NCI-H345 treated with DMSO at 0.1 percent for 48 hours (cell line): ENCODE measurements around the gene SEC23IP.

Source experiments
- DNase-seq: peaks from one replicate; lab custom pipeline; 2025; ENCODE audit not compliant: unreplicated experiment; lab: John Stamatoyannopoulos, UW

Gene SEC23IP

GRCh38 chr10:119933179-119933578, 40.6 kb downstream of the SEC23IP start:
- no peak for DNase-seq

- DNase-seq, result no peak
Measured at GRCh38 chr10:119940487-119940886, 48.0 kb downstream of the SEC23IP start.

- DNase-seq, result no peak
Measured at GRCh38 chr10:119942973-119943372, 50.4 kb downstream of the SEC23IP start.

- DNase-seq, result no peak
Measured at GRCh38 chr10:119945805-119946204, 53.3 kb downstream of the SEC23IP start.

- DNase-seq, result no peak
Measured at GRCh38 chr10:119947300-119947699, 54.8 kb downstream of the SEC23IP start.

- no peak for DNase-seq
Measured at GRCh38 chr10:119957451-119957850, 64.9 kb downstream of the SEC23IP start.

- DNase-seq, result no peak
Measured at GRCh38 chr10:119962837-119963236, 70.3 kb downstream of the SEC23IP start.

- no peak for DNase-seq
Measured at GRCh38 chr10:119967066-119967465, 74.5 kb downstream of the SEC23IP start.

GRCh38 chr10:119969609-119970008, 77.1 kb downstream of the SEC23IP start:
- no peak for DNase-seq

GRCh38 chr10:119970107-119970506, 77.6 kb downstream of the SEC23IP start:
- no peak for DNase-seq

- no peak for DNase-seq
Measured at GRCh38 chr10:119970963-119971362, 78.4 kb downstream of the SEC23IP start.

- no peak for DNase-seq
Measured at GRCh38 chr10:119973281-119973680, 80.8 kb downstream of the SEC23IP start.

GRCh38 chr10:119976421-119976820, 83.9 kb downstream of the SEC23IP start:
- no peak for DNase-seq

- DNase-seq, result no peak
Measured at GRCh38 chr10:119980956-119981750, 88.6 kb downstream of the SEC23IP start.

- DNase-seq, result no peak
Measured at GRCh38 chr10:119981826-119982225, 89.3 kb downstream of the SEC23IP start.

GRCh38 chr10:119988333-119988732, 95.8 kb downstream of the SEC23IP start:
- no peak for DNase-seq

- DNase-seq, result no peak
Measured at GRCh38 chr10:119989966-119990365, 97.4 kb downstream of the SEC23IP start.

- no peak for DNase-seq
Measured at GRCh38 chr10:119991066-119991465, 98.5 kb downstream of the SEC23IP start.

- no peak for DNase-seq
Measured at GRCh38 chr10:119991816-119992215, 99.3 kb downstream of the SEC23IP start.
